ENCODE data around the gene UBE4A.

DNA sequence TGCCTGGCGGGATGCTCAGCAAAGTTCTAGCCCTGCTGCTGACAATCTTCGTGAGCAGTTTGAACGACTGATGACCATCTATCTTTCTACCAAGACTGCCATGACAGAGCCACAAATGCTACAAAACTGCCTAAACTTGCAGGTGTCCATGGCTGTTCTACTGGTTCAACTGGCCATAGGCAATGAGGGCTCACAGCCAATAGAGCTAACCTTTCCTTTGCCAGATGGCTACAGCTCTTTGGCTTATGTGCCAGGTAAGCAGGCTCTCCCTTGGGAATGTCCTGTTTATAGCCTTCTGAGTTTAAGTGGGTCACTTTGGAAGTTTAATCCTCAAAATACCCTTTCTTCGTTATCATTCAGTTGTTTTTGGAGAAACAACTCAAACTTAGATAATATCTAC lies 20.1 kb downstream of the UBE4A start:
- TF ChIP-seq, protein P1, sequence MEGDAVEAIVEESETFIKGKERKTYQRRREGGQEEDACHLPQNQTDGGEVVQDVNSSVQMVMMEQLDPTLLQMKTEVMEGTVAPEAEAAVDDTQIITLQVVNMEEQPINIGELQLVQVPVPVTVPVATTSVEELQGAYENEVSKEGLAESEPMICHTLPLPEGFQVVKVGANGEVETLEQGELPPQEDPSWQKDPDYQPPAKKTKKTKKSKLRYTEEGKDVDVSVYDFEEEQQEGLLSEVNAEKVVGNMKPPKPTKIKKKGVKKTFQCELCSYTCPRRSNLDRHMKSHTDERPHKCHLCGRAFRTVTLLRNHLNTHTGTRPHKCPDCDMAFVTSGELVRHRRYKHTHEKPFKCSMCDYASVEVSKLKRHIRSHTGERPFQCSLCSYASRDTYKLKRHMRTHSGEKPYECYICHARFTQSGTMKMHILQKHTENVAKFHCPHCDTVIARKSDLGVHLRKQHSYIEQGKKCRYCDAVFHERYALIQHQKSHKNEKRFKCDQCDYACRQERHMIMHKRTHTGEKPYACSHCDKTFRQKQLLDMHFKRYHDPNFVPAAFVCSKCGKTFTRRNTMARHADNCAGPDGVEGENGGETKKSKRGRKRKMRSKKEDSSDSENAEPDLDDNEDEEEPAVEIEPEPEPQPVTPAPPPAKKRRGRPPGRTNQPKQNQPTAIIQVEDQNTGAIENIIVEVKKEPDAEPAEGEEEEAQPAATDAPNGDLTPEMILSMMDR (IDR thresholded peaks at IDR 0.05), result no peak
- TF ChIP-seq ZFX (IDR thresholded peaks at IDR 0.05; ENCODE audit: borderline replicate concordance), result no peak
